ENCODE results near the gene SLC2A1.

SLC2A1 gene

DNA sequence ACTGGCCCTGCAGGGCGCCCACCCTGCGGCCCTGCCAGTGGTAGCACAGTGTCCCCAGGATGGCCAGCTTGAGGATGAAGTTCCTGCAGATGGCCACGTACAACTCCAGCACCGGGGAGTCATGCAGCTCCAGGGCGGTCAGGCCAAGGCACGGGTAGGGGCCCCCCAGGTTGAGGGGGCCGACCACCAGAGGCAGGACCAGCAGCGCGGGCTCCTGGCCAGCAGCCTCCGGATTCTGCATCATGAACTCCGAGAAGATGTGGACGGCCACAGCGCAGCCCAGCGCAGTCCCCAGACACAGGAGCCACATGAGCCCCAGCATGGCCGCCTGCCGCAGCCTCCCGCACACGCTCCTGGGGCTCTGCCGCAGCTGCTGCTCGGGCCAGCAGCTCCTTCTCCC, 71.3 kb downstream of the SLC2A1 start:
- no peak for DNase-seq

DNA sequence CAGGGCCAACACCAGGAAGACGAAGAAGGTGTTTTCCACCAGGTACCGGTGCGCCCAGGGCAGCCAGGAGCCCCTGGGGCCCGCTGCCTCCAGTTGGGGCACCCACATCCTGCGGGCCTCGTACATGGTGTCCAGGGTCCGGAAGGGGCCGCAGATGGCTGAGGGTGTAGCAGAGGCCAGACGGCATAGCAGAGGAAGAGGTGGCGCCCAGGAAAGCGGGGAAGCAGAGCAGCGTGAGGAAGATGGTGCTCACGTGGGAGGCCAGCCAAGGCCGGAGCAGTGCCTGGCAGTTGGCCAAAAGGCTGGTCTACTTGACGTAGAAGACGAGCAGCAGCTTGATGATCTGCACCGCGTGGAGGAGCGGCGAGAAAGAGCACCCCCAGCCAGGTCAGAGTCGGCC, 71.9 kb downstream of the SLC2A1 start:
- peak; percentile 6 for DNase-seq

DNA sequence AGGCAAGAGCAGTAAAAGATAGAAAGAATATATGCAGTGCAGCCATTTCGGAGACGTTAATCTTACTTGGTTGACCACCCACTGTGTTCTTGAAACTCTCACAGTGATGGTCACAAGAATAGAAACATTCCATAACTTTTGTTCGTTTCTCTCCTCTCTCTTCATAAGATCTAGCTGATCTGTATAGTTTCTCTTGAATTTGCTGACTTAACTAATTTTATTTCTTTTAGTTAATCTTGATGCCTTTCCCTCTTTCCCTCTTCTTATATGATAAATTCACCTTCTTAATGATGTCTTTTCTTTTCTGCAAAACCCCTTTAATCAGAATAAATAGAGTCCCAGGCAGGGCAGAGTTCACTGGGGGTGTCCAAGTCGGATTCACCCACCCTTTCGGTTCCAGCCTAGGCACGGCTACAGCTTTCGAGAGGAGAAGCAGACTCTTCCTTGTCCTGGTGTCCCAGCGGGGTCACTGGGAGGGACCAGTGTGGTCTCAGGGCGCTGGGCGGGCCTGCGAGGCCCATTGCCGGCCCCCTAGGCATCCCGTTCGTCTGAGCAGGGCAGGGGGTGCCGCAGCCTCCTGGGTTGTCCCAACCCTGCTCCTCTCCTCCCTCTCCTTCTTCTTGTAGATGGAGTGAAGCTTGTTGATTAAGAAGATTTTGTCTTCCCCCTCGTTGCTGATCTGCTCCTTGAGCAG, 72.5 kb downstream of the SLC2A1 start:
- no peak for DNase-seq

DNA sequence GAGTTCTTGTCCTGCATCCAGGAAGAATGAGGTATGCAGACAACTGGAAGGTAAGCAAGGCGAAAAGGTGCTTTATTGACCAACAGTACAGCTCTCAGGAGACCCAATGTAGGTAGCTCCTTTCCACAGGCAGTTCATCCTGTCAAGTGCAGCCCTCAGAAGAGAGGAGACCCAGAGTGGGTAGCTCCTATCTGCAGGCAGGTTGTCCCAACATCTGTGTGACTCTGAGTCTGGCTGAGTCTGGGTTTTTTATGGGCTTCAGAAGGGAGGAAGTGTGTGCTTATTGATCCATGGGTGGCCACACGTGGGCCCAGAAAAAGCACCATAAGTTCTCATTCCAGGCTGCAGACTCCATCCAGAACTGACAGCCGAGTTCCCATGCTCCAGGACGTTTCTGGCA, 78.3 kb downstream of the SLC2A1 start:
- no peak for DNase-seq

DNA sequence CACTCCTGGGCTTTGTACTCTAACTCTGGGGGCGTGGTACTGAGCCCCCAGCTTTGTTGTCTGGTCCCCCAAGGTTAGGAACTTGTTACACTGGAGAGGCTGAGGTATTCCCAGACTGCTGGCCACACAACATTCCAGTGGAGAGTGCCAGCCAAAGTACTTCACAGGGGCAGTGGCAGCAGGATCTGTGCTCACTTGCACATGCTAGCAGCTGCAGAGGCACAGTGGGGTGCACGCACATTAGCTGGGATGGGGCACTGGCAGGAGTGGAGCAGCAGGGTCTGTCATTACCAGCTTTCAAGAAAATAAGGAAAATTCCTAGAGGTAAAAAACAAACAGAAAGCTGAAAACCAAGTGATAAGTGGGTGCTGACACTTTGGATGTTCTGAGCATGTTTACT, 81.3 kb downstream of the SLC2A1 start:
- no peak for DNase-seq

DNA sequence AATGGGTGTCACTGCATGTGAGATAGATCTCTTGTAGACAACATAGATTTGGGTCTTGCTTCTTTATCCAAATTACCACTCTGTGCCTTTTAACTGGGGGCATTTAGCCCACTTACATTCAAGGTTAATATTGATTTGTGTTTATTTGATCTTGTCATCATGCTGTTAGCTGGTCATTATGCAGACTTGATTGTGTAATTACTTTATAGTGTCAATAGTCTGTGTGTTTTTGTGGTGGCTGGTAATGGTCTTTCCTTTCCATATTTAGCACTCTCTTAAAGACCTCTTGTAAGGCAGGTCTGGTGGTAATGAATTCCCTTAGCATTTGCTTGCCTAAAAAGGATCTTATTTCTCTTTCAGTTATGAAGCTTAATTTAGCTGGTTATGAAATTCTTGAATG, 82.7 kb downstream of the SLC2A1 start:
- no peak for DNase-seq

Data from DMS79 treated with DMSO at 0.1 percent for 48 hours (cell line).